Fibroblast of lung (primary cell): ENCODE results near the gene CEP164.

Experiments
- CTCF ChIP-seq, 2 donors: IDR thresholded peaks in 1 of 2; conservative IDR thresholded peaks in 1 of 2; 1 replicate in 1 of 2; 2 replicates in 1 of 2; pipeline ENCODE4 v1.5.1; 2011 to 2012; ENCODE audit warnings: low read length in 2 of 2, control low read depth in 1 of 2, inconsistent platforms in 1 of 2, low read depth in 1 of 2, mild to moderate bottlenecking in 1 of 2
- EZH2 ChIP-seq: IDR thresholded peaks from 2 replicates; pipeline ENCODE4 v1.5.1; 2012; ENCODE audit warnings: low read length, control low read depth, mild to moderate bottlenecking; ENCODE audit errors: missing control alignments

- TF ChIP-seq CTCF (conservative IDR thresholded peaks at IDR 0.05 in 1 of 2, IDR thresholded peaks at IDR 0.05 in 1 of 2; ENCODE audit: low read depth in 1 of 2, low read length in 2 of 2): no peak
- no peak for TF ChIP-seq EZH2
These were observed 23.9 kb upstream of the CEP164 start for GRCh38 chr11:117303646-117304315.
